GM12872 (cell line): ENCODE results near the gene INSRR.

ENCODE experiments used
- CTCF ChIP-seq: IDR thresholded peaks from 3 replicates; pipeline ENCODE4 v1.5.1; 2011; ENCODE audit warnings: low read depth, mild to moderate bottlenecking, low read length, moderate library complexity; ENCODE audit not compliant: insufficient read depth

The INSRR gene

DNA sequence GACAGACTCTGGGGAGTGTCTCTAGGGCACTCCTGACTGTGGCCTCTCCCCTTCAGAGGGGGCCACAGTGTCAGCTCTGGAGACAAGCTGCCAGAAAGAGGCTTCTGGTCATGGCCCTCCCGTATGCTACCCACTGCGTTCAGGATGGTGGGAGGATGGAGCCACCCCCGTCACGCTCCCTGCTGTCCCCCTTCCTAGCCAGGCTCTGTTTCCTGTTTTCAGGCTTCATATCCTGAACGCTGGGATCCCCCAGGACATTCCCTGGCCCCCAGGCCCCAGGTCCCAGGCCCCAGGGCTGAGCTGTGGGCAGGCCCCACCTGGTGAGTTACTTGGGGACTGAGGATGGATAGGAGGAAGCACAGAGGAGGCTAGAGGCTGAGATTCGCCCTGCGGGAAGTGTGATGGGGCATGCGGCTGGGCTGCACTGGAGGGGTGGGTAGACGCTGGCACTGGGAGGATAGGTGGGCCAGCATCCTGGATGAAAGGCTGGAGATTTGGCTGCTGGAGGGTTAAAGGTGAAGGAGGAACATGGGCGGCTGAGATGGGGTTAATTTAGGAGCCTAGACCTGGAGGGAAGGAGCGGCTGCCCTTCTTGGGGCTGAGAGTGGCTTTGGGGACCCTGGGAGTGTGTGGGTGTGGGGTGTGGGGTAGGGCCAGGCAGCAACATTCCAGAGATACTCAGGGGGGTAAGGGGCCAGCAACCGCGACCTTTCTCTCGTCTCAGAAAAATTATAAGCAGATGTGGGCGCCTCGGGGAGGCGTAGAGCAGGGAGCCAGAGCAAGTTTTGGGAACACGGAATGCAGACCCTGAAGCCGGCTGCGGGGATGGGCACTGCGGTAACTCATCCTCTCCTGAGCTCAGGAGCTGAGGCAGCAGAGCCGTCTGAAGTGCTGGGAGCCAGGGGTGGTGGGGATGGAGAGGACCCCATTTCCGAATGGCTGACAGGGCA, 43.3 kb upstream of the INSRR start:
- TF ChIP-seq CTCF: no peak

- TF ChIP-seq CTCF: no peak
Observed at GRCh38 chr1:156901590-156901900, 42.6 kb upstream of the INSRR start.

DNA sequence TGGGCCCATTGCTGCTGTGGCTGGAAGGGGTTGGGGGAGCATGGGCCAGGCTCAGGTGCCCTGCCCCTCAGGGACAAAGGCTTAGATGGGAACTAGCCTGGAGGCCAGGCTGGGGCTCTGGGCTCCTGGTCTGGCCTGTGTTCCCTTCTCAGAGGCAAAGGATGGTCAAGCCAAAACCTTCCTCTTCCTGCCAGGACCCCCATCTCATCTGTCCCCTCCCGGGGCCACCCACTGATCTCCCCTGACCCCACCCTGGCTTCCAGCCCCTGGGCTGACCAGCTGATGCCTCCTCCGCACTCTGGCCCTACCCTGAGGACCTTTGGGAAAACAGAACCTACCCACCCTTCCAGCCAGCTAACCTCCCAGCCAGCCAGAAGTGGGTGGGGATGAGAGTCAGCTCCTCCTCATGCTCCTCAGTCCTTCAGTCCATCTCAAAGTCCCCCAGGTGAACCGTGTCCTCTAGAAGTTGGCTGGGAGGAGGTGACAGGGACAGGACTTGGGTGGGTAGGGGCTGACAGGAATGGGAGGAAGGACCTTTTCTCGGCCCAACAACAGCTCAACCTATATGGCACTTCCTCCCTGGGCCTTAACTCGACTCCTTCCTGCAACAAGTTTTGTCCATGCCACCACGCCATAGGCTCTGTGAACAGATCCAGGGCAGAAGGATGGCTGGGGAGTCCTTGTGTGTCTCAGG, 42.1 kb upstream of the INSRR start:
- TF ChIP-seq CTCF: no peak

GRCh38 chr1:156899956-156900718, 41.2 kb upstream of the INSRR start:
- no peak for TF ChIP-seq CTCF

DNA sequence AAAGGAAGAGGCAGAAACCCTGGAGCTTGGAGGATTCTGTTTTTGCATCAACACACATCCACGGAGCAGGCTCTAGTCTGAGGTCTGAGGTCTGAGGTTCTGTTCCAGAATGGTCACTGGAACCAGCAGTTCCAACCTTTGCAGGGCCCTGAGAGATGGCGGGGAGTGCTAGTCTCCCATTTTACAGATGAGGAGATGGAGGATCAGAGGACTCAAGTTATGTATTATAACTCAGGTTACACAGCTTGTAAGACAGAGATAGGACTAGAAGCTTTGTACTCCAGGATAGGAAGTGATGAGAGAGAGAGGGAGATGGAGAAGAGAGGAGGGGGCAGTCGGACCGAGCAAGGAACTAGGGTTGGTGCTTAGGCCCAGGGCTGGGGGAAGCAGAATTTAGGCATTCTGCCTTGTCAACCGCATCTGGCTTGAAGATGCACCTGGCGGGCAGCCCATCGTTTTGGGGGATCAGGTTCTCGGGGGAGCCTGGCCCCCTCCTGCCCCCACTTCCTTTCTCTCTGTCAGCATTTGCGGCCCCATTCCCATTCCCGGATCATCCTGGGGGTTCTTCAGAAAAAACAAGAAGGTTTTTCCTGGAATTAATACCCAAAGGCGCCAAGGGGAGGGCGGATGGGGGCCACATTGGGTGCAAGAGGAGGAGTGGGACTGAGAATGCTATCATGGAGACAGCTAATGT, 40.2 kb upstream of the INSRR start:
- TF ChIP-seq CTCF: no peak

GRCh38 chr1:156898161-156898566, 39.2 kb upstream of the INSRR start:
- no peak for TF ChIP-seq CTCF
